Measurements from ENCODE around the gene PXMP2.

PXMP2 gene

DNA sequence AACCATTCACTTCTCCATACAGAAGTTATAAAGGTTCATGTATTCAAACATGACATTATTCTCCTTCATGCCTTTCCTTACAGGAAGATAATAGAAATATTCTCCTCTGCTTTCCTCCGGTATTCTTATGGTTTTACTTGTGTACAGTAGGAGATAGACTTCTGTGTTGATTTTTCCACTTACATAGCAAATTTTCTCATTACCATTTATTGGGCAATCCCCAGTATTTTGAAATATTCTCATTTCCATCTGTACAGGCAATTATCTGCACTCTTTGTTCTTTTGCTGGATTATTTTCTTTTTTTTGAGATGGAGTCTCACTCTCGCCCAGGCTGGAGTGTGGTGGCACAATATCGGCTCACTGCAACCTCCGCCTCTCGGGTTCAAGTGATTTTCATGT is 11.0 kb downstream of the PXMP2 start:
- TF ChIP-seq CTCF (IDR thresholded peaks at IDR 0.05; ENCODE audit: insufficient read depth, missing control alignments), result no peak
- no peak for FAIRE-seq
- no peak for DNase-seq (ENCODE audit: insufficient read length, low spot score)

- TF ChIP-seq CTCF (IDR thresholded peaks at IDR 0.05; ENCODE audit: insufficient read depth, missing control alignments), result no peak
- DNase-seq (ENCODE audit: insufficient read length, low spot score) (no peak), FAIRE-seq (no peak)
Measured at GRCh38 chr12:132700212-132700822, 12.9 kb downstream of the PXMP2 start.

- DNase-seq (ENCODE audit: insufficient read length, low spot score) (no peak), FAIRE-seq (no peak)
- no peak for TF ChIP-seq CTCF (IDR thresholded peaks at IDR 0.05; ENCODE audit: insufficient read depth, missing control alignments)
Measured at GRCh38 chr12:132702640-132703039, 15.3 kb downstream of the PXMP2 start.

GRCh38 chr12:132703641-132704040 is 16.3 kb downstream of the PXMP2 start:
- FAIRE-seq (no peak), DNase-seq (ENCODE audit: insufficient read length, low spot score) (no peak)
- no peak for TF ChIP-seq CTCF (IDR thresholded peaks at IDR 0.05; ENCODE audit: insufficient read depth, missing control alignments)

DNA sequence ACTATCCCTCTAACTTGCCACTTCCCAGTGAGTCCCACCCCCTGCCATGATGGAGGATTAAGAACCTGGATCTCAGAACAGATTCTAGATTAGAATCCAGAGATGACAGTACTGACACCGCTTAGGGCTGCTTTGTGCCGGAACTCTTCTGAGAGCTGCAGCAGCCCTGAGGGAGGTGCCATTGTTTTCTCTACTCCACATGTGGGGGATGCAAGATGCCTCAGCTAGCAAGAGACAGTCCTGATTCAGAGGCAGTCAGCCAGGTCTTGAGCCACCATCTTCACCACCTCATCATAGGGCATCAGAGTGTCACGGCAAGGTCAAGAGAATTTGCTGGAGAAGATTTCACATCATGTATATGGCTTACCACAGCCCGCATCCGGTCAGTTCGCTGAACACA is 19.9 kb downstream of the PXMP2 start:
- TF ChIP-seq CTCF (IDR thresholded peaks at IDR 0.05; ENCODE audit: insufficient read depth, missing control alignments), result no peak
- FAIRE-seq (no peak), DNase-seq (ENCODE audit: insufficient read length, low spot score) (no peak)

DNA sequence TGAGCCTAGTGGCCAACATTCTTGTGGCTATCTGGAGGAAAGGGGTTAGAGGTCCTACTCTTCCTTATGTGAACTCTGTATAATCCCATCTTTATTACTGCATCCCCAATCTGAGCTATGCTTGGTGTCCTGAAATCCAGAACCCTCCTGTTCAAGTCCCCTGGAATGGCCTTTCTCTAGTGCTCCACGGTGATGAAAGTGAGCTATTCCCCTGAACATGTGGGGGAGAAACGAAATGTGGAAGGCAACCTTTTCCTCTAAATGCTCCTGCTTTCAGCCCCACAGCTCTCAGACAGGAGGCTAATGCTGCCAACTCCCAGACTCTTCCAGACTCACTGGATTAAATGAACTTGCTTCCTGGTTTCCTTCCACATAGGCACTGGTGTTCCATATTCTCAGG is 20.8 kb downstream of the PXMP2 start:
- no peak for DNase-seq (ENCODE audit: insufficient read length, low spot score)
- TF ChIP-seq CTCF (IDR thresholded peaks at IDR 0.05; ENCODE audit: insufficient read depth, missing control alignments), result no peak
- no peak for FAIRE-seq

GRCh38 chr12:132710043-132710404 is 22.6 kb downstream of the PXMP2 start:
- no peak for TF ChIP-seq CTCF (IDR thresholded peaks at IDR 0.05; ENCODE audit: insufficient read depth, missing control alignments)
- no peak for FAIRE-seq
- no peak for DNase-seq (ENCODE audit: insufficient read length, low spot score)

Data from D721Med (cell line).